Spleen (tissue), 11 donors: Measurements from ENCODE around the gene GALNT17. TPM values are rescaled to one million over a fixed set of nuclear protein-coding genes. Genes with fewer than 3 reads are reported as not detected.

Experiments used
- DNase-seq: peaks from one replicate; pipeline ENCODE4 v3.0.0-alpha.2; 2020
- H3K27ac ChIP-seq, 8 donors: fragments of 200-600 bp; sonication (generic) in 7 of 8; 1 replicate in 4 of 8; 2 replicates in 4 of 8; pipeline versions ENCODE4 v1.5.0 to v1.8.0; 2016 to 2021; ENCODE audit warnings: inconsistent platforms in 4 of 8, mild to moderate bottlenecking in 4 of 8, moderate library complexity in 1 of 8
- H3K27me3 ChIP-seq, 7 donors: fragments of 200-600 bp; sonication (generic) in 6 of 7; replicated peaks in 1 of 7; 1 replicate in 4 of 7; 2 replicates in 3 of 7; pipeline versions ENCODE4 v1.5.0 to v1.8.0; 2016 to 2021; ENCODE audit warnings: inconsistent platforms in 3 of 7, mild to moderate bottlenecking in 1 of 7
- H3K36me3 ChIP-seq, 6 donors: fragments of 200-600 bp; sonication (generic) in 5 of 6; 1 replicate in 4 of 6; 2 replicates in 2 of 6; pipeline versions ENCODE4 v1.5.0 to v1.8.0; 2016 to 2021; ENCODE audit warnings: inconsistent platforms in 2 of 6
- H3K4me1 ChIP-seq, 6 donors: fragments of 200-600 bp; sonication (generic) in 5 of 6; 1 replicate in 3 of 6; 2 replicates in 3 of 6; pipeline versions ENCODE4 v1.5.0 to v1.8.0; 2016 to 2021; ENCODE audit warnings: inconsistent platforms in 3 of 6
- H3K4me3 ChIP-seq, 8 donors: fragments of 200-600 bp; sonication (generic) in 7 of 8; 1 replicate in 4 of 8; 2 replicates in 4 of 8; pipeline versions ENCODE4 v1.5.0 to v1.8.0; 2016 to 2021; ENCODE audit warnings: inconsistent platforms in 4 of 8, mild to moderate bottlenecking in 4 of 8, moderate library complexity in 2 of 8
- H3K9me3 ChIP-seq, 8 donors: fragments of 200-600 bp; sonication (generic) in 7 of 8; 1 replicate in 4 of 8; 2 replicates in 4 of 8; pipeline versions ENCODE4 v1.5.0 to v1.8.0; 2016 to 2021; ENCODE audit warnings: inconsistent platforms in 4 of 8
- CTCF ChIP-seq, 11 experiments: fragments of 200-600 bp in 7 of 11; fragments of 450-650 bp in 4 of 11; sonication (generic) in 4 of 11; IDR thresholded peaks in 8 of 11; conservative IDR thresholded peaks in 3 of 11; 1 replicate in 7 of 11; 2 replicates in 4 of 11; pipeline versions ENCODE4 v1.4.0 to v1.8.0; 2016 to 2021; ENCODE audit warnings: antibody characterized with exemption in 11 of 11, inconsistent platforms in 4 of 11, mild to moderate bottlenecking in 1 of 11
- POLR2A ChIP-seq, 3 donors: fragments of 450-650 bp; IDR thresholded peaks; one replicate each; pipeline ENCODE4 v1.5.1; 2017; ENCODE audit warnings: antibody characterized with exemption in 3 of 3, mild to moderate bottlenecking in 1 of 3
- POLR2AphosphoS5 ChIP-seq, 3 donors: sonication (generic); formaldehyde crosslinking; IDR thresholded peaks; one replicate each; pipeline ENCODE4 v1.5.1; 2017; ENCODE audit warnings: antibody characterized with exemption in 3 of 3
- WGBS, 5 donors: extraction: QIAGEN DNeasy Blood & Tissue Kit in 3 of 5; methylation state at CpG; one replicate each; pipeline versions ENCODE4 v1.1.5 to v1.1.7; 2013 to 2018; 5-methylcytosine and 5-hydroxymethylcytosine counted together
- intact Hi-C: fragments of 100-400 bp; cut with DNase I; formaldehyde crosslinking; loops from one replicate; pipeline ENCODE4 v1.15.0; 2023; ENCODE audit warnings: low total_unique reads
- polyA plus RNA-seq, 3 donors: library from polyadenylated mRNA; stranded (reverse); fragments of 200-250 nt; gene quantifications; one replicate each; pipeline ENCODE4 v1.2.1, GENCODE V29; 2013
- total RNA-seq, 7 donors: library from RNA; depleted of rRNA in 3 of 7; stranded (reverse); fragments of >200 nt in 3 of 7; fragmentation: NEBNext Ultra II Directional in 4 of 7; extraction: Animal tissue kit (Norgen Biotek cat#: 25700) in 4 of 7; gene quantifications; one replicate each; pipeline versions ENCODE4 v1.1.0 to v1.2.1, GENCODE V29; 2016 to 2021
- donor health status: healthy with polysubstance abuse.
- donor health status: DM: no; HTN: no; CAD: no; lungs with moderate emphysema.
- donor health status: DM: no; HTN: no; CAD: no.
- donor health status: Bipolar disorder and iron deficiency.
- donor health status: healthy.
- donor health status: DM: no; HTN: no; CAD: no.
- donor health status: DM: yes; HTN: yes; CAD: no.

The GALNT17 gene
- total and polyA plus RNA-seq, 10 donors: 0.39 to 10.8 (median 3.1) TPM

DNA sequence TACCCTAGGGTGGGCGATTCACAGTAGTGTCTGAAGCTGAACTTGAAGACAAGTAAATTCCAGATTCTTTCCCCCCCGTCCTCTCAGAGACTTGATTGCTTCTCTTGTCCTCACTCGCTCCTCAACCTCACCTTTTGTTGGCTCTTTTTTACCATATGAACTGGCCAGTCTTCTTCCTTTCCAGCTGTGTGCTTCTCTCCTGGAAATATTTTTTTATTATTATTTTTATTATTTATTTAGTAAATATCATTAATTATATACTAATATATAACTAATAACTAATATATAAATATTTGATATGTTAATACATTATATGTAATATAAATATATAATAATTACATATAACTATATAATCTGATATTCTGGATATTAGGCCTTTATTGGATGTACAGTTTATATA is 484.3 kb downstream of the GALNT17 start:
- TF ChIP-seq CTCF (IDR thresholded peaks at IDR 0.05 in 8 of 11, conservative IDR thresholded peaks at IDR 0.05 in 3 of 11) (no peak), POLR2A (IDR thresholded peaks at IDR 0.05) (no peak), POLR2AphosphoS5 (IDR thresholded peaks at IDR 0.05) (no peak)
- intact Hi-C loops: no loop called here
- DNase-seq: no peak
- H3K27me3 ChIP-seq: no peaks in the 10 kb centered on the region
- H3K4me1 ChIP-seq: peaks cover 0 to 9% (median 2%) of the 10 kb centered on the region in 6 donors
- peaks cover 0 to 7% (median 0%) of the 10 kb centered on the region in 8 donors for H3K9me3 ChIP-seq
- no peak overlapping the region for H3K27ac ChIP-seq
- H3K36me3 ChIP-seq: no peaks in the 10 kb centered on the region
- 88 to 96% (median 92%) methylated on average over 3 of the region's 3 CpGs for WGBS, 5 donors
- no peak overlapping the region for H3K4me3 ChIP-seq

- Histone ChIP-seq H3K36me3 (no peaks in the 10 kb centered on the region), H3K27me3 (no peaks in the 10 kb centered on the region), H3K4me1 (peaks cover 0 to 6% (median 2%) of the 10 kb centered on the region in 6 donors), H3K27ac (no peak overlapping the region), H3K4me3 (no peak overlapping the region), H3K9me3 (peaks cover 0 to 10% (median 0%) of the 10 kb centered on the region in 8 donors)
- 52 to 77% (median 65%) methylated on average over 2 of the region's 2 CpGs for WGBS, 5 donors
- TF ChIP-seq POLR2AphosphoS5 (IDR thresholded peaks at IDR 0.05) (no peak), CTCF (IDR thresholded peaks at IDR 0.05 in 8 of 11, conservative IDR thresholded peaks at IDR 0.05 in 3 of 11) (no peak), POLR2A (IDR thresholded peaks at IDR 0.05) (no peak)
- intact Hi-C loops: no loop called here
- DNase-seq: no peak
Measured at GRCh38 chr7:71618278-71618677, 486.3 kb downstream of the GALNT17 start.

DNA sequence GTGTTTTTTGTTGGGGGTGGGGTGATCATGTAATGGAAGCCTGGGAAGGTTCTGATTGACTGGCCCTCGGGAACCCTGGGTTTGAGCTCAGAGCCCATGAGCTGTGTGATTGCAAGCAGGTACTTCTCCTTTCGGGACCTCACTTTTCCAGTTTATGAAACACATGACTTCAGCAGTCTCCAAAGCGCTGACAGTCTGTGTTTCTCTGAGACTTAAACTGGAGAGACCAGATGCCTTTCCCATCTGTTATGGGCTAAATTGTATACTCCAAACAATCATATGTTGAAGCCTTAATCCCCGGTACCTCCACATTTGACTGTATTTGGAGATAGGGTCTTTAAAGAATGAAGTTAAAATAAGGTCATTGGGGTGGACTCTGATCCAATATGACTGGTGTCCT is 493.6 kb downstream of the GALNT17 start:
- Histone ChIP-seq H3K36me3 (no peaks in the 10 kb centered on the region), H3K27ac (no peak overlapping the region), H3K27me3 (no peaks in the 10 kb centered on the region), H3K4me3 (no peak overlapping the region), H3K4me1 (no peaks in the 10 kb centered on the region), H3K9me3 (peaks cover 0 to 2% (median 0%) of the 10 kb centered on the region in 8 donors)
- intact Hi-C loops: no loop called here
- DNase-seq: no peak
- TF ChIP-seq POLR2AphosphoS5 (IDR thresholded peaks at IDR 0.05) (no peak), CTCF (IDR thresholded peaks at IDR 0.05 in 8 of 11, conservative IDR thresholded peaks at IDR 0.05 in 3 of 11) (no peak), POLR2A (IDR thresholded peaks at IDR 0.05) (no peak)
- WGBS, 5 donors: 77 to 82% (median 81%) methylated on average over 4 of the region's 4 CpGs

DNA sequence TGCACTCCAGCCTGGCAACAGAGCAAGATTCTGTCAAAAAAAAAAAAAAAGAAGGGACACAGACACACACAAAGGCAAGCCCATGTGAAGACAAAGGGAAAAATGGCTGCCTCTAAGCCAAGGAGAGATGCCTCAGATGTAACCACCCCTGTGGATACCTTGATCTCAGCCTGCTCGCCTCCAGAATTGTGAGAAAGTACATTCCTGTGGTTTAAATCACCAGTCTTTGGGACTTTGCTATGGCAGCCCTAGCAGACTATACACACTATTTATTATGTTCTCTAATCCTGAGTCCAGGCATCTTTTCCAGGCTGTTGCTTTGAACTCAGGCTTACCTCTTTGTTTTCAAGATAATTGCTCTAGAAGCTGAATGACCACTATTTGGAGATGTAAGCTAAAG is 494.3 kb downstream of the GALNT17 start:
- no peaks in the 10 kb centered on the region for H3K36me3 ChIP-seq

More for the DNA sequence above, 494.3 kb downstream of the GALNT17 start:
- Histone ChIP-seq H3K27ac (no peak overlapping the region), H3K4me1 (no peaks in the 10 kb centered on the region), H3K27me3 (no peaks in the 10 kb centered on the region), H3K4me3 (no peak overlapping the region), H3K9me3 (peaks cover 0 to 2% (median 0%) of the 10 kb centered on the region in 8 donors)
- no peak for DNase-seq
- intact Hi-C loops: no loop called here
- 72 to 84% (median 80%) methylated on average over 1 of the region's 1 CpG for WGBS, 5 donors
- TF ChIP-seq POLR2AphosphoS5 (IDR thresholded peaks at IDR 0.05) (no peak), POLR2A (IDR thresholded peaks at IDR 0.05) (no peak), CTCF (IDR thresholded peaks at IDR 0.05 in 8 of 11, conservative IDR thresholded peaks at IDR 0.05 in 3 of 11) (no peak)
